A673 (cell line): ENCODE results near the gene DPP9. TPM values are rescaled to one million over a fixed set of nuclear protein-coding genes. Genes with fewer than 3 reads are reported as not detected.

ENCODE experiments used
- BruUV-seq: library from RNA; stranded (reverse); fragments of 400-500 nt; replicated peaks from 2 replicates; lab custom pipeline; 2021; lab: Mats Ljungman, UMichigan
- CTCF ChIA-PET: fragments of 300-600 bp; sonication (Branson Sonifier 250); formaldehyde crosslinking; loops from one replicate; lab custom pipeline; 2022; ENCODE audit warnings: antibody characterized with exemption; lab: Charles Lee
- POLR2A ChIA-PET: fragments of 300-600 bp; sonication (Branson Sonifier 250); formaldehyde crosslinking; loops from one replicate; lab custom pipeline; 2022; ENCODE audit warnings: antibody characterized with exemption; ENCODE audit not compliant: low non-redundant PET; lab: Charles Lee
- DNase-seq: peaks from one replicate; pipeline ENCODE4 v3.0.0-alpha.2; 2015; ENCODE audit warnings: low spot score
- H3K27ac ChIP-seq: fragments of 200-600 bp; sonication (generic); 2 replicates; pipeline ENCODE4 v1.5.1; 2016; ENCODE audit warnings: mixed run types, low read depth, mild to moderate bottlenecking, mixed read lengths, antibody characterized with exemption, low read length; ENCODE audit not compliant: poor library complexity, severe bottlenecking
- H3K27me3 ChIP-seq: fragments of 200-600 bp; sonication (generic); replicated peaks from 2 replicates; pipeline ENCODE4 v1.6.1; 2017; ENCODE audit warnings: mixed run types, low read depth, mild to moderate bottlenecking, mixed read lengths, antibody characterized with exemption, low read length; ENCODE audit not compliant: insufficient read depth, poor library complexity
- H3K36me3 ChIP-seq: fragments of 200-600 bp; sonication (generic); 2 replicates; pipeline ENCODE4 v1.6.1; 2016; ENCODE audit warnings: mixed run types, mild to moderate bottlenecking, mixed read lengths, antibody characterized with exemption, low read length; ENCODE audit not compliant: insufficient read depth, poor library complexity, severe bottlenecking
- H3K4me1 ChIP-seq: fragments of 200-600 bp; sonication (generic); 2 replicates; pipeline ENCODE4 v1.6.1; 2017; ENCODE audit warnings: mixed run types, mild to moderate bottlenecking, mixed read lengths, antibody characterized with exemption, low read length; ENCODE audit not compliant: insufficient read depth, poor library complexity, severe bottlenecking
- H3K4me3 ChIP-seq: fragments of 200-600 bp; sonication (generic); 2 replicates; pipeline ENCODE4 v1.5.1; 2016; ENCODE audit warnings: low read depth, mixed run types, mild to moderate bottlenecking, mixed read lengths, low read length; ENCODE audit not compliant: poor library complexity, severe bottlenecking
- H3K9me3 ChIP-seq: fragments of 200-600 bp; sonication (generic); 2 replicates; pipeline ENCODE4 v1.6.1; 2016; ENCODE audit warnings: mixed run types, low read depth, mild to moderate bottlenecking, mixed read lengths, antibody characterized with exemption, low read length; ENCODE audit not compliant: poor library complexity, severe bottlenecking
- CTCF ChIP-seq: fragments of 300-800, 200-600 bp; sonication (generic); conservative IDR thresholded peaks from 2 replicates; pipeline ENCODE4 v1.5.1; 2017; ENCODE audit warnings: low read depth, mild to moderate bottlenecking, antibody characterized with exemption, low read length, moderate library complexity, mixed read lengths
- EZH2 ChIP-seq: fragments of 200-600 bp; sonication (generic); IDR thresholded peaks from 2 replicates; pipeline ENCODE4 v1.6.1; 2017; ENCODE audit warnings: borderline replicate concordance, low read depth, mild to moderate bottlenecking, mixed read lengths, antibody characterized with exemption, low read length; ENCODE audit not compliant: poor library complexity, severe bottlenecking
- intact Hi-C: fragments of 100-400 bp; cut with micrococcal nuclease; formaldehyde crosslinking; loops from one replicate; pipeline ENCODE4 v1.10.0; 2022; ENCODE audit not compliant: unreplicated experiment
- total RNA-seq: library from RNA; stranded (reverse); gene quantifications from 2 replicates; pipeline ENCODE4 v1.2.3, GENCODE V29; 2021

The DPP9 gene
- total RNA-seq, 1 experiment from 2014 or later, result 65.7 TPM

- no TSS peak for BruUV-seq
- Histone ChIP-seq H3K27me3 (no peaks in the 10 kb centered on the region), H3K27ac (no peak overlapping the region), H3K4me3 (no peak overlapping the region), H3K4me1 (no peaks in the 10 kb centered on the region), H3K9me3 (no peaks in the 10 kb centered on the region), H3K36me3 (peaks cover 19% of the 10 kb centered on the region)
- ChIA-PET POLR2A (no interaction called here), CTCF (no interaction called here)
- intact Hi-C loops, result no loop called here
- no peak for DNase-seq
- TF ChIP-seq EZH2 (no peak), CTCF (no peak)
Observed at GRCh38 chr19:4687396-4687795, 36.2 kb downstream of the DPP9 start.

- TF ChIP-seq EZH2 (no peak), CTCF (no peak)
- intact Hi-C loops, result no loop called here
- no peak for DNase-seq
- no TSS peak for BruUV-seq
- peaks cover 16% of the 10 kb centered on the region for H3K36me3 ChIP-seq
- CTCF ChIA-PET, result no interaction called here
- no peaks in the 10 kb centered on the region for H3K9me3 ChIP-seq
- H3K27ac ChIP-seq, result no peak overlapping the region
- no peak overlapping the region for H3K4me3 ChIP-seq
- no peaks in the 10 kb centered on the region for H3K4me1 ChIP-seq
- H3K27me3 ChIP-seq, result no peaks in the 10 kb centered on the region
- POLR2A ChIA-PET, result no interaction called here
Observed at GRCh38 chr19:4686700-4687099, 36.9 kb downstream of the DPP9 start.

- BruUV-seq, result no TSS peak
- H3K4me3 ChIP-seq, result no peak overlapping the region
- DNase-seq, result no peak
- ChIA-PET POLR2A (no interaction called here), CTCF (no interaction called here)
- intact Hi-C loops, result no loop called here
- no peaks in the 10 kb centered on the region for H3K27me3 ChIP-seq
- H3K36me3 ChIP-seq, result peaks cover 3% of the 10 kb centered on the region
- TF ChIP-seq EZH2 (no peak), CTCF (no peak)
- H3K4me1 ChIP-seq, result no peaks in the 10 kb centered on the region
- H3K9me3 ChIP-seq, result no peaks in the 10 kb centered on the region
- H3K27ac ChIP-seq, result no peak overlapping the region
Observed at GRCh38 chr19:4684312-4685095, 39.1 kb downstream of the DPP9 start.
